HEK293 (cell line): ENCODE measurements around the gene CRACDL.

ENCODE experiments used
- KLF10 ChIP-seq: fragments of 450-650 bp; IDR thresholded peaks from 2 replicates; pipeline ENCODE4 v1.5.1; 2018; ENCODE audit warnings: missing biosample characterization, mild to moderate bottlenecking, missing genetic modification characterization
- ZNF423 ChIP-seq: fragments of 450-650 bp; formaldehyde crosslinking; IDR thresholded peaks from 2 replicates; pipeline ENCODE4 v1.5.1; 2016; ENCODE audit warnings: missing biosample characterization, missing genetic modification characterization
- TF ChIP-seq, protein P1 (sequence below): fragments of 450-650 bp; formaldehyde crosslinking; IDR thresholded peaks from 2 replicates; pipeline ENCODE4 v1.5.1; 2016; ENCODE audit warnings: missing biosample characterization, missing genetic modification characterization

DNA sequence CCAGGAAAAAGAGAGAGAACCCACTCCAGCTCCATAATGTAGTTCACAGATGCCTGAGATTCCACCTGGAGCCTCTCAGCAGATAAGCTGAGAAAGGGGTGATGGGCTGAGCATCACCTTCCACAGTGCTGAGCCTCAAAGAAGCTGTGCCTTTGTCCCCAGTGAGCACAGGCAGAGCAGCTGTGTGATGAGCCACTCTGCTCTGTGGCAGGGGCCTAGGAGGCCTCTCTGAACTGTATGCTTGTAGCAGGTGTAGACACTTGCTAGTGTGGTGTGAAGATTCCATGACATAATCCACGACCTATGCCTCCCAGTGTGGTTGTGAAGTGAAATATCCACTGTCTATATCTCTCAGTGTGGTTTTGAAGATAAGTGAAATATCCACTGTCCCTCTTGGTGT is 134.7 kb downstream of the CRACDL start:
- TF ChIP-seq, protein P1, sequence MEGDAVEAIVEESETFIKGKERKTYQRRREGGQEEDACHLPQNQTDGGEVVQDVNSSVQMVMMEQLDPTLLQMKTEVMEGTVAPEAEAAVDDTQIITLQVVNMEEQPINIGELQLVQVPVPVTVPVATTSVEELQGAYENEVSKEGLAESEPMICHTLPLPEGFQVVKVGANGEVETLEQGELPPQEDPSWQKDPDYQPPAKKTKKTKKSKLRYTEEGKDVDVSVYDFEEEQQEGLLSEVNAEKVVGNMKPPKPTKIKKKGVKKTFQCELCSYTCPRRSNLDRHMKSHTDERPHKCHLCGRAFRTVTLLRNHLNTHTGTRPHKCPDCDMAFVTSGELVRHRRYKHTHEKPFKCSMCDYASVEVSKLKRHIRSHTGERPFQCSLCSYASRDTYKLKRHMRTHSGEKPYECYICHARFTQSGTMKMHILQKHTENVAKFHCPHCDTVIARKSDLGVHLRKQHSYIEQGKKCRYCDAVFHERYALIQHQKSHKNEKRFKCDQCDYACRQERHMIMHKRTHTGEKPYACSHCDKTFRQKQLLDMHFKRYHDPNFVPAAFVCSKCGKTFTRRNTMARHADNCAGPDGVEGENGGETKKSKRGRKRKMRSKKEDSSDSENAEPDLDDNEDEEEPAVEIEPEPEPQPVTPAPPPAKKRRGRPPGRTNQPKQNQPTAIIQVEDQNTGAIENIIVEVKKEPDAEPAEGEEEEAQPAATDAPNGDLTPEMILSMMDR (tag by site-specific recombination), result no peak
- no peak for TF ChIP-seq ZNF423 (tag by site-specific recombination)
- no peak for TF ChIP-seq KLF10 (tag by site-specific recombination)
